ENCODE data around the gene LRRC40. TPM values are rescaled to one million over a fixed set of nuclear protein-coding genes. Genes with fewer than 3 reads are reported as not detected.

LRRC40 gene
- total RNA-seq, 4 donors from 2014 or later: 8.6 to 14.4 (median 10.4) TPM

DNA sequence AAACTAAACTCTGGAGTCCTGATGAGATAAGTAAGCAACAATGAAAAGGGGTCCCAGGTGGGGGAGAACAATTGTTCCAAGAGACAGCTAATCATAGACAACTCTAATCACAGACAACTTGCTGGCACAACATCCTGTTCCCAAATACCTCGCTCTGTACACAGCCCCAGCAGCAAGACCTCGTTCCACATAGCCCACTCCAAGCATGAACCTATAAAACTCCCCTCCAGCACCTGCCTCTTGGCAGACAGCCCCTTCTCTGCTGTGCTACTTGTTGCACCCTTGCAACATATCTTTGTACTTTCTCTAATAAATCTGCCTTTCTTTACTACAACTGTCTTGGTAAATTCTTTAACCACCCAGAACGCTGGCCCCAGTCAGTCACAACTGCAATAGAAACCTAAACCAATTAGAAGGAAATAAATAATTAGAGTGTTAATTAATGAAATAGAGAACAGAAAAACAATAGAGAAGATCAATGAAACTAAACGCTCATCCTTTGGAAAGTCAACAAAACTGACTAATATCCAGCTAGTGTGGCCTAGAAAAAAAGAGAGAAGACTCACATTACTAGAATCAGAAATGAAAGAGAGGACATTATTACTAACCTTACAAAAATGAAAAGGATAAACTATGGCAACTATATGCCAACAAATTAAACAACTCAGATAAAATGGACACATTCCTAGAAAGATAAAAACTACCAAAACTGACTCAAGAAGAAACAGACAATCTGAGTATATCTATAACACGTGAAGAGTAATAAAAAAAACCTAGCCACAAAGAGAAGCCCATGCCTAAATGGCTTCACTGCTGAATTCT is 36.1 kb downstream of the LRRC40 start:
- no peak for DNase-seq (ENCODE audit: low spot score in 2 of 2)
- Histone ChIP-seq H3K27me3 (no peaks in the 10 kb centered on the region), H3K4me3 (no peak overlapping the region), H3K27ac (no peak overlapping the region), H3K4me1 (no peaks in the 10 kb centered on the region), H3K36me3 (peaks cover 21% of the 10 kb centered on the region), H3K9me3 (no peaks in the 10 kb centered on the region)
- WGBS: 87% methylated on average over 5 of the region's 5 CpGs
- TF ChIP-seq, protein P1, sequence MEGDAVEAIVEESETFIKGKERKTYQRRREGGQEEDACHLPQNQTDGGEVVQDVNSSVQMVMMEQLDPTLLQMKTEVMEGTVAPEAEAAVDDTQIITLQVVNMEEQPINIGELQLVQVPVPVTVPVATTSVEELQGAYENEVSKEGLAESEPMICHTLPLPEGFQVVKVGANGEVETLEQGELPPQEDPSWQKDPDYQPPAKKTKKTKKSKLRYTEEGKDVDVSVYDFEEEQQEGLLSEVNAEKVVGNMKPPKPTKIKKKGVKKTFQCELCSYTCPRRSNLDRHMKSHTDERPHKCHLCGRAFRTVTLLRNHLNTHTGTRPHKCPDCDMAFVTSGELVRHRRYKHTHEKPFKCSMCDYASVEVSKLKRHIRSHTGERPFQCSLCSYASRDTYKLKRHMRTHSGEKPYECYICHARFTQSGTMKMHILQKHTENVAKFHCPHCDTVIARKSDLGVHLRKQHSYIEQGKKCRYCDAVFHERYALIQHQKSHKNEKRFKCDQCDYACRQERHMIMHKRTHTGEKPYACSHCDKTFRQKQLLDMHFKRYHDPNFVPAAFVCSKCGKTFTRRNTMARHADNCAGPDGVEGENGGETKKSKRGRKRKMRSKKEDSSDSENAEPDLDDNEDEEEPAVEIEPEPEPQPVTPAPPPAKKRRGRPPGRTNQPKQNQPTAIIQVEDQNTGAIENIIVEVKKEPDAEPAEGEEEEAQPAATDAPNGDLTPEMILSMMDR (IDR thresholded peaks at IDR 0.05): no peak
- TF ChIP-seq EP300 (IDR thresholded peaks at IDR 0.05) (no peak), POLR2AphosphoS5 (IDR thresholded peaks at IDR 0.05) (no peak), POLR2A (IDR thresholded peaks at IDR 0.05) (no peak)

DNA sequence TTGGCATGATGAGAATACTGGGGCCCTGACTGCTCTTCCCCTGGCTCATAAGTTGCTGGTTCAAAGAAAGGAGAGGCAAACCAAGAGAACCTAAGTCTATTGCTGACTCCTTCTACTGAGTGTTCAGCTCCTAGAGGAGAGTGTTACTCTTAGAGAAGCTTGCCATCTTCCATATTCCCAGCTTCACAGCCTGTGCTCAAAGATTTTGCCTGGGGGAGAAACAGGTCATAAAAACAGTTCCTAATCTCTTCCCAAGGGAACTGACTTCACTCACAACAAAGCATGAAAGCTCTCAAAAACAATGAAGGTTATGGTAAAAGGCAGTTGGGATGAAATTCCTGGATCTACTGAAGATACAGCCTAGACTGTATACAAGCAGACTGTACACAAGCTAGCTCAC is 37.1 kb downstream of the LRRC40 start:
- Histone ChIP-seq H3K4me1 (no peaks in the 10 kb centered on the region), H3K27ac (no peak overlapping the region), H3K9me3 (no peaks in the 10 kb centered on the region), H3K36me3 (peaks cover 20% of the 10 kb centered on the region), H3K27me3 (no peaks in the 10 kb centered on the region), H3K4me3 (no peak overlapping the region)
- TF ChIP-seq, protein P1 (IDR thresholded peaks at IDR 0.05): no peak
- TF ChIP-seq EP300 (IDR thresholded peaks at IDR 0.05) (no peak), POLR2AphosphoS5 (IDR thresholded peaks at IDR 0.05) (no peak), POLR2A (IDR thresholded peaks at IDR 0.05) (no peak)
- no peak for DNase-seq (ENCODE audit: low spot score in 2 of 2)

DNA sequence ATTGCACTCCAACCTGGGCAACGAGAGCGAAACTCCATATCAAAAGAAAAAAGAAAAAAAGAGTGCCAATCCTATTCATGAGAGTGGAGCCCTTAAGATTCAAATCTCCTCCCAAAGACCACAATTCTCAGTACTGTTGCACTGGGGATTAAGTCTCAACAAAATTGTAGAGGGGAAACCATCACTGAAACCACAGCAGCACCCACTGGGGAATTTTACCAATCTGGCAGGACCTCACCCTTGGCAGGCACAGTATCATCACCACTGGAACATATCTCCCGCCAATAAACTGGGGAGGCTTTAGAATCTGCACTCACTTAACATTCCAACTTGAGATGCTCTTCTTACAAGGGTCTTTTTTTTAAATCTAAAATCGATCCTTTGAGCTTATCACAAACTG is 41.0 kb downstream of the LRRC40 start:
- no peak for DNase-seq (ENCODE audit: low spot score in 2 of 2)
- 97% methylated on average over 4 of the region's 4 CpGs for WGBS
- no peaks in the 10 kb centered on the region for H3K27me3 ChIP-seq
- no peak overlapping the region for H3K4me3 ChIP-seq
- TF ChIP-seq EP300 (IDR thresholded peaks at IDR 0.05) (no peak), POLR2AphosphoS5 (IDR thresholded peaks at IDR 0.05) (no peak), POLR2A (IDR thresholded peaks at IDR 0.05) (no peak)
- TF ChIP-seq, protein P1 (IDR thresholded peaks at IDR 0.05): no peak
- H3K4me1 ChIP-seq: no peaks in the 10 kb centered on the region
- H3K27ac ChIP-seq: no peak overlapping the region
- H3K9me3 ChIP-seq: no peaks in the 10 kb centered on the region
- H3K36me3 ChIP-seq: peaks cover 22% of the 10 kb centered on the region

DNA sequence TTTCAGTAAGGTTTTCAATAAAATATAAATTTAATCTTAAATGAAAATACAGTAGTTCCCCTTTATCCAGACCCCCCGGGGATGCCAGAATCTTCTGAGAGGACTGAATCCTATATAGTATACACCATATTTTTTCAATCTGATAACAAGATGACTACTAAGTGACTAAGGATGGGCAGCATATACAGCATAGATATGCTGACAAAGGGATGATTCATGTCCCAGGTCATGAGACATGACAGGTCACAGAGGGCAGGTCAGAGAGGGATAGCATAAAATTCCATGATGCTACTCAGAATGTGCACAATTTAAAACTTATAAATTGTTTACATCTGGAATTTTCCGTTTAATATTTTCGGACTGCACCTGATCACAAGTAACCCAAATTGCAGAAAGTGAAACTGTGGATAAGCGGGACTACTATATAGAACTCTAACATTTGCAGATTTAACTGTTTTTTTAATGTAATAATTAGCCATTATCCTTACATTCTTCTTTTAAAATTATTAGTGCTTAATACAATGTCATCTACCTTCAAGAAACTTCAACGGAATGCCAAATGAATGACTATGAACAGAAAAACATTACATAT is 48.8 kb downstream of the LRRC40 start:
- no peaks in the 10 kb centered on the region for H3K27me3 ChIP-seq
- no peaks in the 10 kb centered on the region for H3K4me1 ChIP-seq
- peaks cover 18% of the 10 kb centered on the region for H3K36me3 ChIP-seq
- H3K4me3 ChIP-seq: no peak overlapping the region
- WGBS: 94% methylated on average over 5 of the region's 5 CpGs
- TF ChIP-seq, protein P1 (IDR thresholded peaks at IDR 0.05): no peak
- TF ChIP-seq EP300 (IDR thresholded peaks at IDR 0.05) (no peak), POLR2AphosphoS5 (IDR thresholded peaks at IDR 0.05) (no peak), POLR2A (IDR thresholded peaks at IDR 0.05) (no peak)
- DNase-seq (ENCODE audit: low spot score in 2 of 2): no peak
- no peaks in the 10 kb centered on the region for H3K9me3 ChIP-seq
- H3K27ac ChIP-seq: no peak overlapping the region

DNA sequence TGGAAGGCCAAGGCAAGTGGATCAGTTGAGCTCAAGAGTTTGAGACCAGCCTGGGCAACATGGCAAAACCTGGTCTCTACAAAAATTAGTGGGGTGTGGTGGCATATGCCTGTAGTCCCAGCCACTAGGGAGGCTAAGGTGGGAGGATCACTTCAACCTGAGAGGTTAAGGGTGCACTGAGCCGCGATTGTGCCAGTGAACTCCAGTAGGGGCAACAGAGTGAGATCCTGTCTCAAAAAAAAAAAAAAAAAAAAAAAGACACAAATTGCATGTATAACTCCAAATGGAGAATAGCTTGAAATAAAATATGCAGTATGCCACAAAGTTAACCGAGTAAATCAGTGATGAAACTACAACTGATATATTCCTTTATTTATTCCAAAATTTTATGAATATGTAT is 51.6 kb downstream of the LRRC40 start:
- no peak for DNase-seq (ENCODE audit: low spot score in 2 of 2)
- 97% methylated on average over 3 of the region's 3 CpGs for WGBS
- no peaks in the 10 kb centered on the region for H3K4me1 ChIP-seq

More for the DNA sequence above, 51.6 kb downstream of the LRRC40 start:
- Histone ChIP-seq H3K4me3 (no peak overlapping the region), H3K9me3 (no peaks in the 10 kb centered on the region), H3K36me3 (peaks cover 17% of the 10 kb centered on the region), H3K27ac (no peak overlapping the region), H3K27me3 (no peaks in the 10 kb centered on the region)
- TF ChIP-seq POLR2AphosphoS5 (IDR thresholded peaks at IDR 0.05) (no peak), POLR2A (IDR thresholded peaks at IDR 0.05) (no peak), EP300 (IDR thresholded peaks at IDR 0.05) (no peak)
- TF ChIP-seq, protein P1 (IDR thresholded peaks at IDR 0.05): no peak

Measured in suprapubic skin (tissue), 4 donors.